Mesothelial cell of epicardium (in vitro differentiated cells): ENCODE results near the gene C10orf62. TPM values are rescaled to one million over a fixed set of nuclear protein-coding genes. Genes with fewer than 3 reads are reported as not detected.

Source experiments
- DNase-seq, 2 experiments: peaks; one replicate each; pipeline ENCODE4 v3.0.0; 2021; ENCODE audit warnings: low spot score in 2 of 2; ENCODE audit not compliant: unreplicated experiment in 2 of 2
- H3K27ac Mint-ChIP-seq: 2 replicates; pipeline ENCODE4 v1.8.0; 2021; ENCODE audit warnings: mixed read lengths
- H3K27me3 Mint-ChIP-seq: 2 replicates; pipeline ENCODE4 v1.8.0; 2021; ENCODE audit warnings: low read depth, mixed read lengths
- H3K36me3 Mint-ChIP-seq: 2 replicates; pipeline ENCODE4 v1.8.0; 2021; ENCODE audit warnings: mixed read lengths
- H3K4me1 Mint-ChIP-seq: 2 replicates; pipeline ENCODE4 v1.8.0; 2021; ENCODE audit warnings: mixed read lengths
- H3K4me3 Mint-ChIP-seq: 2 replicates; pipeline ENCODE4 v1.8.0; 2021; ENCODE audit warnings: mild to moderate bottlenecking, moderate library complexity, mixed read lengths
- H3K9me3 Mint-ChIP-seq: 2 replicates; pipeline ENCODE4 v1.8.0; 2021; ENCODE audit warnings: mixed read lengths
- CTCF ChIP-seq: fragments of 200-600 bp; sonication (generic); IDR thresholded peaks from one replicate; pipeline ENCODE4 v1.5.0; 2021; ENCODE audit warnings: antibody characterized with exemption; ENCODE audit not compliant: unreplicated experiment
- total RNA-seq: library from RNA; stranded (reverse); gene quantifications from 3 replicates; pipeline ENCODE4 v1.2.1, GENCODE V29; 2021

Gene C10orf62
- total RNA-seq, 1 donor from 2014 or later: not detected

- Mint-ChIP-seq H3K9me3 (no peaks in the 10 kb centered on the region), H3K27ac (no peak overlapping the region), H3K36me3 (no peaks in the 10 kb centered on the region), H3K4me1 (no peaks in the 10 kb centered on the region), H3K27me3 (no peaks in the 10 kb centered on the region), H3K4me3 (no peak overlapping the region)
- no peak for DNase-seq
- no peak for TF ChIP-seq CTCF
Observed at GRCh38 chr10:97608991-97609561, 19.6 kb downstream of the C10orf62 start.

- H3K27ac Mint-ChIP-seq: no peak overlapping the region
- no peak overlapping the region for H3K4me3 Mint-ChIP-seq
- DNase-seq: no peak
- H3K9me3 Mint-ChIP-seq: no peaks in the 10 kb centered on the region
- H3K36me3 Mint-ChIP-seq: peaks cover 4% of the 10 kb centered on the region
- H3K27me3 Mint-ChIP-seq: no peaks in the 10 kb centered on the region
- no peaks in the 10 kb centered on the region for H3K4me1 Mint-ChIP-seq
- TF ChIP-seq CTCF: no peak
Observed at GRCh38 chr10:97611473-97611872, 22.0 kb downstream of the C10orf62 start.

- no peak for TF ChIP-seq CTCF
- H3K4me3 Mint-ChIP-seq: no peak overlapping the region
Observed at GRCh38 chr10:97612386-97612785, 22.9 kb downstream of the C10orf62 start.

GRCh38 chr10:97618285-97618684, 28.8 kb downstream of the C10orf62 start:
- no peaks in the 10 kb centered on the region for H3K9me3 Mint-ChIP-seq
- TF ChIP-seq CTCF: no peak
- no peak for DNase-seq
- no peak overlapping the region for H3K27ac Mint-ChIP-seq
- H3K4me1 Mint-ChIP-seq: no peaks in the 10 kb centered on the region
- peaks cover 8% of the 10 kb centered on the region for H3K36me3 Mint-ChIP-seq
- H3K4me3 Mint-ChIP-seq: no peak overlapping the region
- no peaks in the 10 kb centered on the region for H3K27me3 Mint-ChIP-seq

More at GRCh38 chr10:97612386-97612785, 22.9 kb downstream of the C10orf62 start:
- Mint-ChIP-seq H3K9me3 (no peaks in the 10 kb centered on the region), H3K4me1 (no peaks in the 10 kb centered on the region), H3K27me3 (no peaks in the 10 kb centered on the region), H3K27ac (no peak overlapping the region), H3K36me3 (peaks cover 8% of the 10 kb centered on the region)
- no peak for DNase-seq

GRCh38 chr10:97618733-97619132, 29.2 kb downstream of the C10orf62 start:
- TF ChIP-seq CTCF: no peak
- Mint-ChIP-seq H3K36me3 (peaks cover 8% of the 10 kb centered on the region), H3K4me3 (no peak overlapping the region), H3K9me3 (no peaks in the 10 kb centered on the region), H3K27ac (no peak overlapping the region), H3K27me3 (no peaks in the 10 kb centered on the region), H3K4me1 (no peaks in the 10 kb centered on the region)
- DNase-seq: no peak

- no peaks in the 10 kb centered on the region for H3K9me3 Mint-ChIP-seq
- no peak for TF ChIP-seq CTCF
- DNase-seq: no peak
- H3K4me1 Mint-ChIP-seq: no peaks in the 10 kb centered on the region
- no peaks in the 10 kb centered on the region for H3K36me3 Mint-ChIP-seq
- H3K4me3 Mint-ChIP-seq: no peak overlapping the region
- H3K27me3 Mint-ChIP-seq: no peaks in the 10 kb centered on the region
- H3K27ac Mint-ChIP-seq: no peak overlapping the region
Observed at GRCh38 chr10:97623277-97623676, 33.8 kb downstream of the C10orf62 start.
